H9 (cell line): ENCODE measurements around the gene STX17. TPM values are rescaled to one million over a fixed set of nuclear protein-coding genes. Genes with fewer than 3 reads are reported as not detected.

Source experiments
- DNase-seq: peaks from one replicate; pipeline ENCODE4 v3.0.0-alpha.2; 2017
- H2AFZ ChIP-seq: one replicate; pipeline ENCODE4 v1.6.1; 2013; ENCODE audit warnings: mild to moderate bottlenecking, low read length, control low read depth, moderate library complexity
- H2AK5ac ChIP-seq: 2 replicates; pipeline ENCODE4 v1.6.1; 2013; ENCODE audit warnings: low read length, control low read depth, mixed read lengths; ENCODE audit not compliant: insufficient read length
- H2BK120ac ChIP-seq: one replicate; pipeline ENCODE4 v1.6.1; 2013; ENCODE audit warnings: low read depth, mild to moderate bottlenecking, low read length, control low read depth, inconsistent platforms; ENCODE audit not compliant: poor library complexity, severe bottlenecking
- H2BK12ac ChIP-seq: 2 replicates; pipeline ENCODE4 v1.6.1; 2013; ENCODE audit warnings: low read length, control low read depth, mixed read lengths, low read depth; ENCODE audit not compliant: insufficient read length
- H2BK15ac ChIP-seq: 2 replicates; pipeline ENCODE4 v1.6.1; 2013; ENCODE audit warnings: low read depth, low read length, control low read depth
- H2BK20ac ChIP-seq: one replicate; pipeline ENCODE4 v1.6.1; 2013; ENCODE audit warnings: low read depth, mild to moderate bottlenecking, low read length, control low read depth, inconsistent platforms; ENCODE audit not compliant: poor library complexity, severe bottlenecking
- H2BK5ac ChIP-seq: 2 replicates; pipeline ENCODE4 v1.6.1; 2013; ENCODE audit warnings: low read length, control low read depth, mixed read lengths; ENCODE audit not compliant: insufficient read length
- H3K14ac ChIP-seq: 2 replicates; pipeline ENCODE4 v1.6.1; 2013; ENCODE audit warnings: low read length, control low read depth; ENCODE audit not compliant: insufficient read depth
- H3K18ac ChIP-seq: 2 replicates; pipeline ENCODE4 v1.6.1; 2013; ENCODE audit warnings: low read depth, mild to moderate bottlenecking, mixed read lengths, low read length, control low read depth; ENCODE audit not compliant: insufficient read length
- H3K23ac ChIP-seq: 2 replicates; pipeline ENCODE4 v1.6.1; 2013; ENCODE audit warnings: low read length, control low read depth, mixed read lengths, low read depth; ENCODE audit not compliant: insufficient read length
- H3K23me2 ChIP-seq: 2 replicates; pipeline ENCODE4 v1.6.1; 2013; ENCODE audit warnings: low read depth, mild to moderate bottlenecking, mixed read lengths, low read length, control low read depth; ENCODE audit not compliant: insufficient read length, poor library complexity, severe bottlenecking
- H3K27ac ChIP-seq: 2 replicates; pipeline ENCODE4 v1.5.1; 2013; ENCODE audit warnings: low read length, control low read depth, mixed read lengths, low read depth; ENCODE audit not compliant: insufficient read length
- H3K27me3 ChIP-seq: 2 replicates; pipeline ENCODE4 v1.6.1; 2013; ENCODE audit warnings: low read length, control low read depth, inconsistent platforms; ENCODE audit not compliant: insufficient read depth
- H3K4ac ChIP-seq: 2 replicates; pipeline ENCODE4 v1.6.1; 2013; ENCODE audit warnings: low read depth, mild to moderate bottlenecking, control low read depth, inconsistent platforms, low read length, moderate library complexity
- H3K4me1 ChIP-seq: 2 replicates; pipeline ENCODE4 v1.6.1; 2013; ENCODE audit warnings: low read length, control low read depth, inconsistent platforms; ENCODE audit not compliant: insufficient read depth
- H3K4me2 ChIP-seq: 2 replicates; pipeline ENCODE4 v1.6.1; 2013; ENCODE audit warnings: low read length, control low read depth, mixed read lengths; ENCODE audit not compliant: insufficient read length, insufficient read depth
- H3K56ac ChIP-seq: 2 replicates; pipeline ENCODE4 v1.6.1; 2013; ENCODE audit warnings: low read depth, mild to moderate bottlenecking, mixed read lengths, low read length, control low read depth; ENCODE audit not compliant: insufficient read length
- H3K79me1 ChIP-seq: 2 replicates; pipeline ENCODE4 v1.6.1; 2013; ENCODE audit warnings: low read depth, mild to moderate bottlenecking, moderate library complexity, low read length, control low read depth, inconsistent platforms; ENCODE audit not compliant: insufficient read depth, poor library complexity, severe bottlenecking
- H3K79me2 ChIP-seq: 2 replicates; pipeline ENCODE4 v1.6.1; 2013; ENCODE audit warnings: low read length, control low read depth, inconsistent platforms; ENCODE audit not compliant: insufficient read depth
- H3K9ac ChIP-seq: 2 replicates; pipeline ENCODE4 v1.6.1; 2013; ENCODE audit warnings: low read length, control low read depth, mixed read lengths; ENCODE audit not compliant: insufficient read length; ENCODE audit errors: extremely low read depth
- H3K9me3 ChIP-seq: one replicate; pipeline ENCODE4 v1.6.1; 2013; ENCODE audit warnings: low read depth, low read length, inconsistent platforms; ENCODE audit not compliant: control insufficient read depth
- H3T11ph ChIP-seq: one replicate; pipeline ENCODE4 v1.6.1; 2013; ENCODE audit warnings: mild to moderate bottlenecking, low read length, control low read depth, inconsistent platforms
- H4K20me1 ChIP-seq: one replicate; pipeline ENCODE4 v1.6.1; 2013; ENCODE audit not compliant: control insufficient read depth, insufficient read length, insufficient read depth
- H4K5ac ChIP-seq: 2 replicates; pipeline ENCODE4 v1.6.1; 2013; ENCODE audit warnings: low read depth, mild to moderate bottlenecking, mixed read lengths, low read length, control low read depth; ENCODE audit not compliant: insufficient read length
- H4K8ac ChIP-seq: replicated peaks from 2 replicates; pipeline ENCODE4 v1.6.1; 2013; ENCODE audit warnings: low read length, control low read depth, mixed read lengths, low read depth; ENCODE audit not compliant: insufficient read length
- H4K91ac ChIP-seq: 2 replicates; pipeline ENCODE4 v1.6.1; 2013; ENCODE audit warnings: low read depth, mild to moderate bottlenecking, moderate library complexity, mixed read lengths, low read length, control low read depth; ENCODE audit not compliant: insufficient read length
- H3K27ac Mint-ChIP-seq, 3 experiments: 2 replicates in 2 of 3; 3 replicates in 1 of 3; pipeline ENCODE4 v1.8.0; 2020 to 2021; ENCODE audit warnings: mixed read lengths in 3 of 3, mild to moderate bottlenecking in 1 of 3, moderate library complexity in 1 of 3
- H3K27me3 Mint-ChIP-seq: 2 replicates; pipeline ENCODE4 v1.8.0; 2021; ENCODE audit warnings: low read depth, mild to moderate bottlenecking, moderate library complexity, mixed read lengths
- H3K36me3 Mint-ChIP-seq, 3 experiments: 2 replicates in 2 of 3; 3 replicates in 1 of 3; pipeline ENCODE4 v1.8.0; 2020 to 2021; ENCODE audit warnings: low read depth in 3 of 3, mixed read lengths in 3 of 3; ENCODE audit not compliant: insufficient read depth in 1 of 3
- H3K4me1 Mint-ChIP-seq, 2 experiments: 2 replicates each; pipeline ENCODE4 v1.8.0; 2020; ENCODE audit warnings: mixed read lengths in 2 of 2
- H3K4me3 Mint-ChIP-seq, 2 experiments: 2 replicates in 1 of 2; 3 replicates in 1 of 2; pipeline ENCODE4 v1.8.0; 2020 to 2021; ENCODE audit warnings: mild to moderate bottlenecking in 2 of 2, mixed read lengths in 2 of 2, moderate library complexity in 1 of 2
- H3K9me3 Mint-ChIP-seq, 2 experiments: 2 replicates in 1 of 2; 3 replicates in 1 of 2; pipeline ENCODE4 v1.8.0; 2020; ENCODE audit warnings: mild to moderate bottlenecking in 2 of 2, mixed read lengths in 2 of 2, moderate library complexity in 1 of 2
- WGBS: extraction: QIAGEN DNeasy Blood & Tissue Kit; methylation state at CpG from one replicate; pipeline ENCODE4 v1.1.7; 2013; ENCODE audit warnings: missing lambda C conversion rate, low lambda C conversion rate, mixed read lengths; ENCODE audit not compliant: insufficient read length; ENCODE audit errors: extremely low coverage; 5-methylcytosine and 5-hydroxymethylcytosine counted together
- total RNA-seq: library from RNA; stranded (reverse); gene quantifications from 2 replicates; pipeline ENCODE4 v1.2.1, GENCODE V29; 2021
- TF ChIP-seq, protein P1 (sequence below): fragments of 200-600 bp; sonication (generic); conservative IDR thresholded peaks from 3 replicates; pipeline ENCODE4 v1.8.0; 2021; ENCODE audit warnings: antibody characterized with exemption, mild to moderate bottlenecking

Gene STX17
- total RNA-seq, 1 experiment from 2014 or later, result 21.2 TPM

DNA sequence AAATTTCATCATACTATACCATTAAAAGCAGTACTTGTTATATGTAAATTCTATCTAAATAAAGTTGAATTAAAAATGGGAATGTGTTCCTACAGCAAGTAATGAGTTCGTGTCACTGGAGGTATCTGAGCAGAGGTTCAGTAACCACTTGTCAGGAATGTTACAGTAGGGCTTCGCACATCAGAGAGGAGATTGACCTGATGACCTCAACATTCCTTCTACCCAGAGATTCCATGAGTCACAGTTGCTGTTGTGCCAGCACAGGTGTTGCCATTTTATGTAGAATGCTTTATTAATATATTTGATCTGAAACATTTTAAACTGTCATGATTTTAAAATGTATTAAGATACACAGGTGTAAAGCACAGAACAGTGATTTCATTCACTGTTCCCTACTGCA lies 60.3 kb downstream of the STX17 start:
- Histone ChIP-seq H4K20me1 (no peaks in the 10 kb centered on the region), H2BK12ac (no peak overlapping the region), H2AFZ (no peak overlapping the region), H4K91ac (no peak overlapping the region), H3K9me3 (no peaks in the 10 kb centered on the region), H3K79me2 (no peaks in the 10 kb centered on the region), H2BK5ac (no peak overlapping the region), H3K56ac (no peak overlapping the region), H3K27ac (no peak overlapping the region), H2AK5ac (no peak overlapping the region), H3K79me1 (no peaks in the 10 kb centered on the region), H3K18ac (no peak overlapping the region), H3K23me2 (peaks cover 2% of the 10 kb centered on the region), H3K4ac (no peak overlapping the region), H2BK120ac (no peak overlapping the region), H4K5ac (no peak overlapping the region), H3K14ac (no peak overlapping the region), H4K8ac (no peak overlapping the region), H2BK15ac (no peak overlapping the region), H3K4me1 (no peaks in the 10 kb centered on the region), H3K27me3 (no peaks in the 10 kb centered on the region), H3T11ph (no peak overlapping the region), H3K4me2 (no peak overlapping the region), H3K9ac (no peak overlapping the region), H3K23ac (no peak overlapping the region), H2BK20ac (no peak overlapping the region)
- H3K9me3 Mint-ChIP-seq, result no peaks in the 10 kb centered on the region; a peak in 1 of 5 replicates
- TF ChIP-seq, protein P1, sequence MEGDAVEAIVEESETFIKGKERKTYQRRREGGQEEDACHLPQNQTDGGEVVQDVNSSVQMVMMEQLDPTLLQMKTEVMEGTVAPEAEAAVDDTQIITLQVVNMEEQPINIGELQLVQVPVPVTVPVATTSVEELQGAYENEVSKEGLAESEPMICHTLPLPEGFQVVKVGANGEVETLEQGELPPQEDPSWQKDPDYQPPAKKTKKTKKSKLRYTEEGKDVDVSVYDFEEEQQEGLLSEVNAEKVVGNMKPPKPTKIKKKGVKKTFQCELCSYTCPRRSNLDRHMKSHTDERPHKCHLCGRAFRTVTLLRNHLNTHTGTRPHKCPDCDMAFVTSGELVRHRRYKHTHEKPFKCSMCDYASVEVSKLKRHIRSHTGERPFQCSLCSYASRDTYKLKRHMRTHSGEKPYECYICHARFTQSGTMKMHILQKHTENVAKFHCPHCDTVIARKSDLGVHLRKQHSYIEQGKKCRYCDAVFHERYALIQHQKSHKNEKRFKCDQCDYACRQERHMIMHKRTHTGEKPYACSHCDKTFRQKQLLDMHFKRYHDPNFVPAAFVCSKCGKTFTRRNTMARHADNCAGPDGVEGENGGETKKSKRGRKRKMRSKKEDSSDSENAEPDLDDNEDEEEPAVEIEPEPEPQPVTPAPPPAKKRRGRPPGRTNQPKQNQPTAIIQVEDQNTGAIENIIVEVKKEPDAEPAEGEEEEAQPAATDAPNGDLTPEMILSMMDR, result no peak
- no peaks in the 10 kb centered on the region; a peak in 1 of 7 replicates for H3K36me3 Mint-ChIP-seq
- no peak overlapping the region for H3K4me3 Mint-ChIP-seq
- H3K27me3 Mint-ChIP-seq, result no peaks in the 10 kb centered on the region
- no CpG with 5 or more reads among the region's 2 CpGs for WGBS
- DNase-seq, result peak; percentile 40
- H3K27ac Mint-ChIP-seq, result peak overlapping the region in 1 of 3 experiments; percentile 91; a peak in 1 of 7 replicates
- H3K4me1 Mint-ChIP-seq, result peaks cover 26 to 29% of the 10 kb centered on the region in 2 experiments
